Trophoblast cell (in vitro differentiated cells and primary cell): ENCODE data around the gene NOCT.
A peak's percentile ranks its signal among the peaks of the same experiment; 100 is the strongest.

ENCODE experiments used
- DNase-seq, 2 donors: peaks; one replicate each; pipeline ENCODE4 v3.0.0-alpha.2; 2016
- H2AFZ ChIP-seq: 2 replicates; pipeline ENCODE4 v1.6.1; 2013; ENCODE audit warnings: low read length, moderate library complexity, mild to moderate bottlenecking; ENCODE audit not compliant: insufficient read depth, poor library complexity
- H2AK5ac ChIP-seq: 2 replicates; pipeline ENCODE4 v1.6.1; 2013; ENCODE audit warnings: mild to moderate bottlenecking, low read length
- H2BK120ac ChIP-seq: 2 replicates; pipeline ENCODE4 v1.6.1; 2013; ENCODE audit warnings: low read length, mild to moderate bottlenecking, moderate library complexity; ENCODE audit not compliant: insufficient read depth, poor library complexity
- H2BK12ac ChIP-seq: 2 replicates; pipeline ENCODE4 v1.6.1; 2013; ENCODE audit warnings: mild to moderate bottlenecking, low read length, moderate library complexity
- H2BK5ac ChIP-seq: 2 replicates; pipeline ENCODE4 v1.6.1; 2013; ENCODE audit warnings: low read length, low read depth, moderate library complexity, mild to moderate bottlenecking; ENCODE audit not compliant: poor library complexity
- H3K14ac ChIP-seq: 2 replicates; pipeline ENCODE4 v1.6.1; 2013; ENCODE audit warnings: mild to moderate bottlenecking, low read length
- H3K18ac ChIP-seq: 2 replicates; pipeline ENCODE4 v1.6.1; 2013; ENCODE audit warnings: mild to moderate bottlenecking, low read length
- H3K23ac ChIP-seq: 2 replicates; pipeline ENCODE4 v1.6.1; 2013; ENCODE audit warnings: low read length
- H3K27ac ChIP-seq: 2 replicates; pipeline ENCODE4 v1.5.1; 2013; ENCODE audit warnings: low read depth, mild to moderate bottlenecking, inconsistent platforms, low read length, moderate library complexity
- H3K27me3 ChIP-seq: 2 replicates; pipeline ENCODE4 v1.6.1; 2013; ENCODE audit warnings: inconsistent platforms, mild to moderate bottlenecking, low read length, moderate library complexity; ENCODE audit not compliant: insufficient read depth
- H3K36me3 ChIP-seq, 2 experiments: 1 replicate in 1 of 2; 2 replicates in 1 of 2; pipeline ENCODE4 v1.6.1; 2013; ENCODE audit warnings: low read length in 2 of 2, mild to moderate bottlenecking in 2 of 2, moderate library complexity in 1 of 2; ENCODE audit not compliant: insufficient read depth in 2 of 2, control insufficient read depth in 1 of 2
- H3K4ac ChIP-seq: 2 replicates; pipeline ENCODE4 v1.6.1; 2013; ENCODE audit warnings: low read depth, mild to moderate bottlenecking, low read length, moderate library complexity
- H3K4me1 ChIP-seq, 2 experiments: 1 replicate in 1 of 2; 2 replicates in 1 of 2; pipeline ENCODE4 v1.6.1; 2013; ENCODE audit warnings: low read length in 2 of 2, mild to moderate bottlenecking in 2 of 2, moderate library complexity in 1 of 2; ENCODE audit not compliant: insufficient read depth in 2 of 2, control insufficient read depth in 1 of 2
- H3K4me2 ChIP-seq: 2 replicates; pipeline ENCODE4 v1.6.1; 2013; ENCODE audit warnings: inconsistent platforms, mild to moderate bottlenecking, low read length, moderate library complexity
- H3K4me3 ChIP-seq: 2 replicates; pipeline ENCODE4 v1.5.1; 2013; ENCODE audit warnings: mild to moderate bottlenecking, low read depth, low read length, inconsistent platforms
- H3K79me1 ChIP-seq: one replicate; pipeline ENCODE4 v1.6.1; 2013; ENCODE audit warnings: low read length
- H3K79me2 ChIP-seq: 2 replicates; pipeline ENCODE4 v1.6.1; 2013; ENCODE audit warnings: low read length, mild to moderate bottlenecking; ENCODE audit not compliant: control insufficient read depth, insufficient read depth, poor library complexity
- H3K9ac ChIP-seq: 2 replicates; pipeline ENCODE4 v1.6.1; 2013; ENCODE audit warnings: mild to moderate bottlenecking, low read length
- H3K9me3 ChIP-seq: 2 replicates; pipeline ENCODE4 v1.6.1; 2013; ENCODE audit warnings: low read depth, mild to moderate bottlenecking, control low read depth, inconsistent platforms, low read length; ENCODE audit not compliant: insufficient read depth
- H4K12ac ChIP-seq: 2 replicates; pipeline ENCODE4 v1.6.1; 2013; ENCODE audit warnings: low read depth, mild to moderate bottlenecking, low read length, moderate library complexity
- H4K8ac ChIP-seq: 2 replicates; pipeline ENCODE4 v1.6.1; 2013; ENCODE audit warnings: low read depth, mild to moderate bottlenecking, low read length, moderate library complexity
- H4K91ac ChIP-seq: one replicate; pipeline ENCODE4 v1.6.1; 2013; ENCODE audit warnings: low read depth, mild to moderate bottlenecking, low read length, moderate library complexity
- WGBS: extraction: QIAGEN DNeasy Blood & Tissue Kit; methylation state at CpG from one replicate; pipeline ENCODE4 v1.1.7; 2013; ENCODE audit warnings: missing lambda C conversion rate; ENCODE audit not compliant: insufficient read length, insufficient coverage; ENCODE audit errors: extremely low coverage; 5-methylcytosine and 5-hydroxymethylcytosine counted together

NOCT gene

GRCh38 chr4:138976526-138976925, 39.1 kb upstream of the NOCT start:
- no peaks in the 10 kb centered on the region for H3K27me3 ChIP-seq
- H2BK5ac ChIP-seq, result no peak overlapping the region
- H3K9me3 ChIP-seq, result no peaks in the 10 kb centered on the region
- no peak overlapping the region for H3K4ac ChIP-seq
- peaks cover 2% of the 10 kb centered on the region for H3K79me2 ChIP-seq
- no peak overlapping the region for H3K9ac ChIP-seq
- H3K4me2 ChIP-seq, result no peak overlapping the region
- H3K23ac ChIP-seq, result no peak overlapping the region
- H3K36me3 ChIP-seq, result no peaks in the 10 kb centered on the region
- H3K27ac ChIP-seq, result no peak overlapping the region
- no peak overlapping the region for H4K12ac ChIP-seq
- no peak overlapping the region for H2AFZ ChIP-seq
- peak overlapping the region; percentile 73 for H2BK12ac ChIP-seq
- peaks cover 17% of the 10 kb centered on the region for H3K79me1 ChIP-seq
- H3K4me3 ChIP-seq, result no peak overlapping the region
- no peak overlapping the region for H3K14ac ChIP-seq
- no peak overlapping the region for H2BK120ac ChIP-seq
- H4K91ac ChIP-seq, result no peak overlapping the region
- no peak overlapping the region for H2AK5ac ChIP-seq
- no peak overlapping the region for H3K18ac ChIP-seq
- no peak for DNase-seq
- no peak overlapping the region for H4K8ac ChIP-seq
- H3K4me1 ChIP-seq, result peaks cover 16 to 24% of the 10 kb centered on the region in 2 experiments

GRCh38 chr4:138977524-138977923, 38.1 kb upstream of the NOCT start:
- H3K4me1 ChIP-seq, result peaks cover 16 to 26% of the 10 kb centered on the region in 2 experiments
- H4K91ac ChIP-seq, result peak overlapping the region; percentile 80
- DNase-seq, result no peak
- H4K8ac ChIP-seq, result peak overlapping the region; percentile 18
- no peak overlapping the region for H3K18ac ChIP-seq
- no peak overlapping the region for H4K12ac ChIP-seq
- peak overlapping the region; percentile 87 for H2BK120ac ChIP-seq
- no CpG with 5 or more reads among the region's 6 CpGs for WGBS
- no peaks in the 10 kb centered on the region for H3K36me3 ChIP-seq
- no peak overlapping the region for H3K4me3 ChIP-seq
- peaks cover 20% of the 10 kb centered on the region for H3K79me1 ChIP-seq
- H3K27me3 ChIP-seq, result no peaks in the 10 kb centered on the region
- H3K27ac ChIP-seq, result peak overlapping the region; percentile 41
- peaks cover 2% of the 10 kb centered on the region for H3K79me2 ChIP-seq
- H3K9ac ChIP-seq, result no peak overlapping the region
- H3K14ac ChIP-seq, result peak overlapping the region; percentile 47
- no peak overlapping the region for H3K4me2 ChIP-seq
- H3K4ac ChIP-seq, result no peak overlapping the region
- no peaks in the 10 kb centered on the region for H3K9me3 ChIP-seq
- H2AFZ ChIP-seq, result no peak overlapping the region
- H2AK5ac ChIP-seq, result no peak overlapping the region
- peak overlapping the region; percentile 32 for H2BK12ac ChIP-seq
- peak overlapping the region; percentile 49 for H2BK5ac ChIP-seq
- no peak overlapping the region for H3K23ac ChIP-seq

- DNase-seq, result peak in 1 of 2 donors; percentile 51
- peak overlapping the region; percentile 33 for H3K4me2 ChIP-seq
- H3K79me1 ChIP-seq, result peaks cover 21% of the 10 kb centered on the region
- WGBS, result no CpG with 5 or more reads among the region's 5 CpGs
- H3K4ac ChIP-seq, result peak overlapping the region; percentile 15
- H3K27ac ChIP-seq, result peak overlapping the region; percentile 96
- H2BK5ac ChIP-seq, result peak overlapping the region; percentile 88
- H3K27me3 ChIP-seq, result no peaks in the 10 kb centered on the region
- H3K9me3 ChIP-seq, result no peaks in the 10 kb centered on the region
- no peak overlapping the region for H3K9ac ChIP-seq
- H3K14ac ChIP-seq, result peak overlapping the region; percentile 39
- H3K23ac ChIP-seq, result no peak overlapping the region
- H3K4me3 ChIP-seq, result no peak overlapping the region
- peak overlapping the region; percentile 87 for H4K91ac ChIP-seq
- H3K79me2 ChIP-seq, result peaks cover 2% of the 10 kb centered on the region
- peak overlapping the region; percentile 24 for H2AK5ac ChIP-seq
- peak overlapping the region; percentile 66 for H4K8ac ChIP-seq
- H3K18ac ChIP-seq, result no peak overlapping the region
- no peaks in the 10 kb centered on the region for H3K36me3 ChIP-seq
- H2AFZ ChIP-seq, result peak overlapping the region; percentile 47
- H2BK120ac ChIP-seq, result peak overlapping the region; percentile 40
- peaks cover 20 to 28% of the 10 kb centered on the region in 2 experiments for H3K4me1 ChIP-seq
- no peak overlapping the region for H4K12ac ChIP-seq
- H2BK12ac ChIP-seq, result peak overlapping the region; percentile 84
These were observed 37.5 kb upstream of the NOCT start for GRCh38 chr4:138978028-138978585.

GRCh38 chr4:138978600-138978999, 37.0 kb upstream of the NOCT start:
- no peaks in the 10 kb centered on the region for H3K9me3 ChIP-seq
- peak overlapping the region; percentile 33 for H3K4me2 ChIP-seq
- H3K9ac ChIP-seq, result no peak overlapping the region
- H3K4me1 ChIP-seq, result peaks cover 24 to 26% of the 10 kb centered on the region in 2 experiments
- no CpG with 5 or more reads among the region's 3 CpGs for WGBS
- H3K27ac ChIP-seq, result peak overlapping the region; percentile 96
- H3K79me1 ChIP-seq, result peaks cover 26% of the 10 kb centered on the region
- H3K4ac ChIP-seq, result peak overlapping the region; percentile 15
- H3K14ac ChIP-seq, result peak overlapping the region; percentile 39
- peak overlapping the region; percentile 7 for H2BK12ac ChIP-seq
- peak overlapping the region; percentile 84 for H2BK120ac ChIP-seq
- peaks cover 2% of the 10 kb centered on the region for H3K79me2 ChIP-seq
- peak overlapping the region; percentile 88 for H2BK5ac ChIP-seq
- peak overlapping the region; percentile 66 for H4K8ac ChIP-seq
- peak overlapping the region; percentile 87 for H4K91ac ChIP-seq
- H3K18ac ChIP-seq, result no peak overlapping the region
- no peak overlapping the region for H2AFZ ChIP-seq
- H3K4me3 ChIP-seq, result no peak overlapping the region
- H3K23ac ChIP-seq, result no peak overlapping the region
- H2AK5ac ChIP-seq, result peak overlapping the region; percentile 3
- no peaks in the 10 kb centered on the region for H3K27me3 ChIP-seq
- no peak overlapping the region for H4K12ac ChIP-seq
- peak; percentile 85 to 91 for DNase-seq
- H3K36me3 ChIP-seq, result no peaks in the 10 kb centered on the region
